Ovary (tissue), 3 donors: ENCODE results near the gene ALKBH5.

ENCODE experiments used
- CTCF ChIP-seq, 3 donors: fragments of 450-650 bp in 2 of 3; fragments of 200-600 bp in 1 of 3; IDR thresholded peaks; one replicate each; pipeline versions ENCODE4 v1.5.1 to v1.8.0; 2016 to 2022; ENCODE audit warnings: antibody characterized with exemption in 3 of 3, mild to moderate bottlenecking in 1 of 3
- EP300 ChIP-seq: sonication (generic); formaldehyde crosslinking; IDR thresholded peaks from one replicate; pipeline ENCODE4 v1.6.1; 2017; ENCODE audit warnings: antibody characterized with exemption
- POLR2A ChIP-seq: fragments of 450-650 bp; IDR thresholded peaks from one replicate; pipeline ENCODE4 v1.6.1; 2017; ENCODE audit warnings: antibody characterized with exemption, mild to moderate bottlenecking, moderate library complexity
- donor health status: DM: no; HTN: no; CAD: no.

- TF ChIP-seq CTCF (IDR thresholded peaks at IDR 0.05), result no peak
- no peak for TF ChIP-seq EP300
- TF ChIP-seq POLR2A, result no peak
Observed at GRCh38 chr17:18191967-18192366, 8.3 kb downstream of the ALKBH5 start.
